Neural progenitor cell (in vitro differentiated cells): ENCODE results near the gene RHBDD3. TPM values are rescaled to one million over a fixed set of nuclear protein-coding genes. Genes with fewer than 3 reads are reported as not detected.
"Not testable (repeated sequence)": the region's sequence is repeated elsewhere in the genome, so short reads cannot be mapped to it uniquely, and the experiment has no call there.

Source experiments
- DNase-seq: peaks from one replicate; pipeline ENCODE4 v3.0.0-alpha.2; 2016; ENCODE audit warnings: low spot score
- H2AFZ ChIP-seq: fragments of 200-600 bp; sonication (generic); replicated peaks from 2 replicates; pipeline ENCODE4 v1.6.1; 2016; ENCODE audit warnings: antibody characterized with exemption
- H3F3A ChIP-seq: fragments of 200-600 bp; sonication (generic); 2 replicates; pipeline ENCODE4 v1.6.1; 2016; ENCODE audit warnings: antibody characterized with exemption, low read depth
- H3K27ac ChIP-seq: fragments of 200-600 bp; sonication (generic); 2 replicates; pipeline ENCODE4 v1.5.1; 2016; ENCODE audit warnings: mild to moderate bottlenecking
- H3K27me3 ChIP-seq: fragments of 200-600 bp; sonication (generic); 2 replicates; pipeline ENCODE4 v1.6.1; 2016; ENCODE audit warnings: mild to moderate bottlenecking, moderate library complexity
- H3K36me3 ChIP-seq: fragments of 200-600 bp; sonication (generic); 2 replicates; pipeline ENCODE4 v1.5.1; 2016
- H3K4me1 ChIP-seq: fragments of 200-600 bp; sonication (generic); 2 replicates; pipeline ENCODE4 v1.6.1; 2016; ENCODE audit warnings: mixed run types
- H3K4me2 ChIP-seq: fragments of 200-600 bp; sonication (generic); 2 replicates; pipeline ENCODE4 v1.6.1; 2016
- H3K4me3 ChIP-seq: fragments of 200-600 bp; sonication (generic); 2 replicates; pipeline ENCODE4 v1.5.1; 2016
- H3K79me2 ChIP-seq: fragments of 200-600 bp; sonication (generic); 2 replicates; pipeline ENCODE4 v1.6.1; 2016; ENCODE audit warnings: low read depth
- H3K9ac ChIP-seq: fragments of 200-600 bp; sonication (generic); 2 replicates; pipeline ENCODE4 v1.6.1; 2016
- H3K9me3 ChIP-seq: fragments of 200-600 bp; sonication (generic); 2 replicates; pipeline ENCODE4 v1.5.1; 2016; ENCODE audit warnings: low read depth
- H4K20me1 ChIP-seq: fragments of 200-600 bp; sonication (generic); 2 replicates; pipeline ENCODE4 v1.6.1; 2016; ENCODE audit warnings: low read depth
- H3K27ac Mint-ChIP-seq: 3 replicates; pipeline ENCODE4 v1.8.0; 2021; ENCODE audit warnings: mixed read lengths
- H3K27me3 Mint-ChIP-seq: 2 replicates; pipeline ENCODE4 v1.8.0; 2022; ENCODE audit warnings: low read depth, mild to moderate bottlenecking, inconsistent platforms, moderate library complexity, mixed read lengths; ENCODE audit not compliant: insufficient read depth
- H3K36me3 Mint-ChIP-seq: 3 replicates; pipeline ENCODE4 v1.8.0; 2021; ENCODE audit warnings: mixed read lengths
- H3K4me1 Mint-ChIP-seq: 3 replicates; pipeline ENCODE4 v1.8.0; 2021; ENCODE audit warnings: mixed read lengths
- H3K4me3 Mint-ChIP-seq: 3 replicates; pipeline ENCODE4 v1.8.0; 2021; ENCODE audit warnings: mild to moderate bottlenecking, moderate library complexity, mixed read lengths
- H3K9me3 Mint-ChIP-seq: 3 replicates; pipeline ENCODE4 v1.8.0; 2020; ENCODE audit warnings: mixed read lengths
- EZH2 ChIP-seq: fragments of 200-600 bp; sonication (generic); IDR thresholded peaks from 2 replicates; pipeline ENCODE4 v1.6.1; 2017; ENCODE audit warnings: antibody characterized with exemption, mild to moderate bottlenecking, moderate library complexity
- EZH2phosphoT487 ChIP-seq: fragments of 200-600 bp; sonication (generic); IDR thresholded peaks from 2 replicates; pipeline ENCODE4 v1.6.1; 2017; ENCODE audit warnings: antibody characterized with exemption
- total RNA-seq: library from RNA; depleted of rRNA; stranded (reverse); fragments of >200 nt; gene quantifications from 2 replicates; pipeline ENCODE4 v1.2.3, GENCODE V29; 2015; ENCODE audit warnings: low replicate concordance
- TF ChIP-seq, protein P1 (sequence below): fragments of 200-600 bp; sonication (generic); IDR thresholded peaks from 2 replicates; pipeline ENCODE4 v1.5.1; 2017; ENCODE audit warnings: antibody characterized with exemption, mild to moderate bottlenecking

RHBDD3 gene
- total RNA-seq, 1 donor from 2014 or later: 16.3 TPM

DNA sequence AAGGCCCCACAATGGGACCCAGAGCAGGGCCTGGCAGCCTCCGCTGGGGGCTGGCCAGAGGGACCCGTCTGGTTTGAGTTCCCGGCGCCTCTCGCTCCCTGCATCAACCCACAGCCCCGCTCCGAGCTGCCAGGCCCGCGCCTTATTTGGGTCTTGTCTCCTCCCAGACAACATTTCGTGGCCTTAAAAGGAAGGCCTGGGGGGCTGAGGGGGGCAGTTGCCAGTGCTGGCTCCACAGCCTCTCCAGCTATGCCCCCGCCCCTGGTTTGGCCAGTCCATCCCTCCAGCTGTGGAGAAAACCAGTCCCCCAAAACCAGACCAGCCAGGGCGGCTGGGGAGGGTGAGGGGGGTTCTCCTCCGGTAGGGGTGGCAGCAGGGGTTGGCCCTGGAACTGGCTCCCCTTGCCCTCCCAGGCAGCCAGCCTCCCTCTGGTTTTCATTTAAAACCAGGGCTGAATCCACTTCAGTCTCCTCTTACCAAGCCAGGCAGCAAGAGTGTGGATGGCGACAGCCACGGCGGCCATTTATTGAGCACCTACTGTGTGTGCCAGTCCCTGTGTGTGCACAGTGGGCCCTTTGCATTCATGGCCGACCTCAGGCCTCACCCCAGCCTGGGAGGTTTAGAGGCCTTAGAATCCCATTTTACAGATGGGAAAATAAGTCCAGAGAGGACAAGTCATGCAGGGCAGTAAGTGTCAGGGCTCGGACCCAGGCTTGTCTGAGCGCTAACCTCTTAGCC is 43.5 kb downstream of the RHBDD3 start:
- peaks cover 13% of the 10 kb centered on the region for H3K4me1 ChIP-seq
- H3K79me2 ChIP-seq: no peaks in the 10 kb centered on the region
- Mint-ChIP-seq H3K4me3 (no peak overlapping the region), H3K27ac (no peak overlapping the region), H3K36me3 (peaks cover 9% of the 10 kb centered on the region), H3K4me1 (peaks cover 22% of the 10 kb centered on the region), H3K9me3 (no peaks in the 10 kb centered on the region), H3K27me3 (peaks cover 5% of the 10 kb centered on the region)
- no peaks in the 10 kb centered on the region for H3F3A ChIP-seq
- H3K9ac ChIP-seq: no peak overlapping the region
- H3K27ac ChIP-seq: no peak overlapping the region
- TF ChIP-seq, protein P1, sequence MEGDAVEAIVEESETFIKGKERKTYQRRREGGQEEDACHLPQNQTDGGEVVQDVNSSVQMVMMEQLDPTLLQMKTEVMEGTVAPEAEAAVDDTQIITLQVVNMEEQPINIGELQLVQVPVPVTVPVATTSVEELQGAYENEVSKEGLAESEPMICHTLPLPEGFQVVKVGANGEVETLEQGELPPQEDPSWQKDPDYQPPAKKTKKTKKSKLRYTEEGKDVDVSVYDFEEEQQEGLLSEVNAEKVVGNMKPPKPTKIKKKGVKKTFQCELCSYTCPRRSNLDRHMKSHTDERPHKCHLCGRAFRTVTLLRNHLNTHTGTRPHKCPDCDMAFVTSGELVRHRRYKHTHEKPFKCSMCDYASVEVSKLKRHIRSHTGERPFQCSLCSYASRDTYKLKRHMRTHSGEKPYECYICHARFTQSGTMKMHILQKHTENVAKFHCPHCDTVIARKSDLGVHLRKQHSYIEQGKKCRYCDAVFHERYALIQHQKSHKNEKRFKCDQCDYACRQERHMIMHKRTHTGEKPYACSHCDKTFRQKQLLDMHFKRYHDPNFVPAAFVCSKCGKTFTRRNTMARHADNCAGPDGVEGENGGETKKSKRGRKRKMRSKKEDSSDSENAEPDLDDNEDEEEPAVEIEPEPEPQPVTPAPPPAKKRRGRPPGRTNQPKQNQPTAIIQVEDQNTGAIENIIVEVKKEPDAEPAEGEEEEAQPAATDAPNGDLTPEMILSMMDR: no peak
- TF ChIP-seq EZH2phosphoT487 (no peak), EZH2 (no peak)
- H3K9me3 ChIP-seq: no peaks in the 10 kb centered on the region
- no peaks in the 10 kb centered on the region for H3K27me3 ChIP-seq
- no peak for DNase-seq
- no peaks in the 10 kb centered on the region for H3K36me3 ChIP-seq
- H3K4me2 ChIP-seq: no peak overlapping the region
- no peak overlapping the region for H3K4me3 ChIP-seq
- no peaks in the 10 kb centered on the region for H4K20me1 ChIP-seq
- H2AFZ ChIP-seq: no peak overlapping the region

DNA sequence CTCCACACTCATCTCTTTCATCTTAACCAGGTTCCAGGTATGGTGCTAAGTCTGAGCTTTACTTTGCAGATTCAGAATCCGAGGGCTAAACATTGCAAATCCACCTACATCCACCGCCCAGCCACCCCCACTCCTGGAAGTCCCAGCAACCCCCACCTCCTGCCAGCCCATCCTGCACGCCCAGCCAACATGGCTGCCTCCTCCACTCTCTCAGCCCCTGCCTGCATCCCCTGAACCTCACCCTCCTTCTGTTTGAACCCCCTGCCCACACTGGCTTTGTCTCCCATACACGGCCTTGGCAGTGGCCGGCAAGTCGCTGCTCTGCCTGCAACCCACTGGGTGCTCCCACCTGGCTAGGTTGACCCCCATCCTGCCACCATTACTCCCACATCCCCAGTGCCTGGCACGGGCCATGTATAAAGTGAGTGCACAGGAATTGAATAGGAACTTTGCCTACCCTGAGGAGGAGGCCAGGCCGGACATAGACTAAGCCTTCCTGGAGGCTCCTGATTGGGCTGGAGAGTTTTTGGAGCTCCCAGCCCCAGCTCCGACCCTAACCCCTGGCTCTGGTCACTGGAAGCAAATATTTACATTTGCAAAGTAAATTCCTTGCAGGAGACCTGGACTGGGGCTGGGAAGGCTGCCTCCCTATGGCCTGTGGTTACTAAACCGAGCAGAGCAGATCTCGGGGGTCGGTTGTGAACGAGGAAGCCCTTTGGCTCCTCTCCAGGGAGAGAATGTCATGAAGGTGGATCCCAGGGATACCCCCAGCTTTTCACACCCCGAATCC is 47.7 kb downstream of the RHBDD3 start:
- no peaks in the 10 kb centered on the region for H3F3A ChIP-seq
- Mint-ChIP-seq H3K4me1 (peaks cover 22% of the 10 kb centered on the region), H3K4me3 (no peak overlapping the region), H3K36me3 (peaks cover 4% of the 10 kb centered on the region), H3K27ac (peak overlapping the region; percentile 86), H3K27me3 (peaks cover 4% of the 10 kb centered on the region), H3K9me3 (no peaks in the 10 kb centered on the region)
- H2AFZ ChIP-seq: no peak overlapping the region
- no peaks in the 10 kb centered on the region for H4K20me1 ChIP-seq
- no peak overlapping the region for H3K9ac ChIP-seq
- no peak for DNase-seq
- H3K27ac ChIP-seq: no peak overlapping the region
- no peak for TF ChIP-seq EZH2phosphoT487
- TF ChIP-seq, protein P1: no peak
- H3K36me3 ChIP-seq: no peaks in the 10 kb centered on the region
- no peaks in the 10 kb centered on the region for H3K27me3 ChIP-seq
- H3K4me3 ChIP-seq: no peak overlapping the region
- H3K4me1 ChIP-seq: peaks cover 11% of the 10 kb centered on the region
- no peak overlapping the region for H3K4me2 ChIP-seq
- no peaks in the 10 kb centered on the region for H3K9me3 ChIP-seq
- no peaks in the 10 kb centered on the region for H3K79me2 ChIP-seq

DNA sequence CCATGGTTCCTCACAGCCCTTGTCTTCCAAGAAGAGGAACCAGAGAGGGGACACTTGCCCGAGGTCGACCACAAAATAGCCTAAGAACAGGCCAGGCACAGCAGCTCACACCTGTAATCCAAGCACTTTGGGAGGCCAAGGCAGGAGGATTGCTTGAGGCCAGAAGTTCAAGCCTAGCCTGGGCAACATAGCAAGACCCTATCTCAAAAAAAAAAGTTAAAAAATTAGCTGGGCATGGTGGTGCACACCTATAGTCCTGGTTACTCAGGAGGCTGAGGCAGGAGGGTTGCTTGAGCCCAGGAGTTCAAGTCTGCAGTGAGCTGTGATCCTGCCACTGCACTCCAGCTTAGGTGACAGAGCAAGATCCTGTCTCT is 48.4 kb downstream of the RHBDD3 start:
- H3K27ac Mint-ChIP-seq, H3K27me3 Mint-ChIP-seq: not testable (repeated sequence)

More for the DNA sequence above, 48.4 kb downstream of the RHBDD3 start:
- H3K9ac ChIP-seq, DNase-seq, H3K9me3 Mint-ChIP-seq, H2AFZ ChIP-seq, H3K4me3 Mint-ChIP-seq, H3K36me3 Mint-ChIP-seq, H3F3A ChIP-seq, H4K20me1 ChIP-seq, H3K27ac ChIP-seq, H3K36me3 ChIP-seq, H3K27me3 ChIP-seq, H3K4me2 ChIP-seq, H3K79me2 ChIP-seq, H3K4me3 ChIP-seq, H3K9me3 ChIP-seq: not testable (repeated sequence)
- peaks cover 15% of the 10 kb centered on the region for H3K4me1 ChIP-seq
- peaks cover 21% of the 10 kb centered on the region for H3K4me1 Mint-ChIP-seq
